Measurements from ENCODE around the gene CDC26.
"Not testable (repeated sequence)": the region's sequence is repeated elsewhere in the genome, so short reads cannot be mapped to it uniquely, and the experiment has no call there.

The CDC26 gene

DNA sequence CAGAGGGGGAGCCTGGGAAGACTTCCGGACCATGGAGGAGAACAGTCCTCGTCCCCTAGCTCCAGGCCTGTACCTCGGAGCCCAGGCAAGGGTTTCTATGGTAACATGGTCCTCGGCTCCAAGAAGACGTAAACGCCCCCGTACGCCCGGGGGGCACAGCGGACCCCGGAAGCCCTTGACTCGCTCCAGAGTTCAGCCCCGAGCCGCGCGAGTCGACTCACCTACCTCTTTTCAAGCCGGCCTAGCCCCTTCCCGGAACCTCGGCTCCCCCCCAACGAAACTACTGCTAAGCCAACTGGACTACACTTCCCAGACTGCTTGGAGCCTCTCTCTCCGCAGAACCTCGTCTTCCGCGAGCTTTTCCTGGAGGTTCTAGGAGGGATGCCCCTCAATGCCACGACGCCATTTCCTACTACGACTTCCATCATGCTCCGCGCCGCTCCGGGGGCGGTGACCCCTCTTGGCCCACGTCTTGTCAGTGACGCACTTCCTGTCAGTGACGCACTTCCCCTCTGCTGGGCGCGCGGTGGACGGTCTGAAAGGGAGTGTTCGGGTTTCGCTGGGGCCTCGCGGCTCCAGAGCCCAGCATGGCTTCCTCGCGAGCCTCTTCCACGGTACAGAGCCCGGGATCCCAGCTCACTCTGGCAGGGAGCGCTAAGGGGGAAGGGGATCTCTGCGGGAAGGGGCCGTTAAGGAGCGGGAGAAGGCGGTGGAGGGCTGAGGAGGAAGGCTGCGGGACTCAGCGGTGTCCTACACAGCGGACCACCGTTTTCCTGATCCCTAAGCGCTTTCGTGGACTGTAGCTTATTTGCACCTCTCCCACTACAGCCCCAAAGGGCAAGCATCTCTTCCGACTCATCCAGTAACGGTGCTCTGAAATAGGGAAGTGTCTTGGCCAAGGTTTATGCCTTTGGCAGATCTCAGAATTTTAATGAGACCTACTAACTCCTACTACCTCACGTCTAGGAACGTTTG, at the start of gene CDC26, which contains the start of gene PRPF4:
CDC26 (minus strand) TSS at position 416 of the 975 bp plus-strand sequence. CDS start 3,065 bp downstream, outside the sequence.
PRPF4 (plus strand) TSS at position 502 of the 975 bp plus-strand sequence; CDS start at position 588, 86 bp downstream.
- DNase-seq (ENCODE audit: low read depth) = peak; percentile 97

DNA sequence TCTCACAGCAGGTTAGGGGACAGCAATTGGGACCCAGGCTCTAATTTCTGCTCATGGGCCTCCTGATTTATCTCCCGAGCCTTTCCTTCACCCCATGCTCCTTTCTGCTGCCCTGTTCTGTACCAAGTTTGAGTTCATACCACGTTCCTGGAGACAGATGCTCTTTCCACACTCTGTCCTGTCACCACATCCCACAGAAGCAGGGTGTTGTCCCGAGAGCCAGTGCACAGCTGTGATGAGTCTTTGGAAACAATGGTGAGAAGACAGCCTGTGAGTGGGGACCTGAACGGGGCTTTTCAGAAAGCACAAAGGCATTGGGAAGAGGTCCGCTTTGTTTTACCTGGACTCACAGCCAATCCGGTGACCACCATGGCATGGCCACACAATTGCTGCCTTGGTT, 47.3 kb upstream of the CDC26 start:
- no peak for DNase-seq (ENCODE audit: low read depth)

DNA sequence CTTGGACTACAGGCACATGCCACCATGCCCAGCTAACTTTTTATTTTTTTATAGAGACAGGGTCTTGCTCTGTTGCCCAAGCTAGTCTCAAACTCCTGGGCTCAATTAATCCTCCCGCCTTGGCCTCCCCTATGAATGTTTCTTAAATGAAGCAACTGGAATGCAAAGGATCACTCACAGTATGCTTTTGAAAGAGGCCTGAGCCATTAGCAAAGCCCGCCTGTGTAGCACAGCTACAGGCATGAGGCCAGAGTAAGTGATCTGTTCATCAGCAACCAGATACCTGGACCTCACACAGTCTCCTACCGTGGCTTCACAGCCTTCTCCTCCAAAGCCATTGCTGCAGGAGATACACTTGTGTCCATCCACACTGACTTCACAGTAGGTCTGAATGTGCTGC, 44.7 kb upstream of the CDC26 start:
- no peak for DNase-seq (ENCODE audit: low read depth)

DNA sequence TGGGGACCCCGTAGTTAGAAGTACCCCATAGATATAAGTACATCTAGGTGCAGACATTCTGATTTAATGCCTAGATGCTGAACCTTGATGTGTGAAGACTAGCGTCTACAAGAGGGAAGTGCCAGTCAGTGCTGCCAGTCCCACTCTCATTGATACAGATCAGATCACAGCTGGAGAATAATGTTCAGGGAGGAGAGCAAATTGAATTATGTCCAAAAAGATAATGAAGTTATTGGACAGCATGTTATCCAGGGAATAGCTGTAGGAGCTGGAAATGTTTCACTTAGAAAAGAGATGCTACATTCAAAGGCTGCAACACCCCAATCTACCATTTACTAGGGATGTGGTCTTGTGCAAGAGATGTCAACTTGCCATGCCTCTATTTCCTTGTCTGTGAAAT, 43.7 kb upstream of the CDC26 start:
- no peak for DNase-seq (ENCODE audit: low read depth)

DNA sequence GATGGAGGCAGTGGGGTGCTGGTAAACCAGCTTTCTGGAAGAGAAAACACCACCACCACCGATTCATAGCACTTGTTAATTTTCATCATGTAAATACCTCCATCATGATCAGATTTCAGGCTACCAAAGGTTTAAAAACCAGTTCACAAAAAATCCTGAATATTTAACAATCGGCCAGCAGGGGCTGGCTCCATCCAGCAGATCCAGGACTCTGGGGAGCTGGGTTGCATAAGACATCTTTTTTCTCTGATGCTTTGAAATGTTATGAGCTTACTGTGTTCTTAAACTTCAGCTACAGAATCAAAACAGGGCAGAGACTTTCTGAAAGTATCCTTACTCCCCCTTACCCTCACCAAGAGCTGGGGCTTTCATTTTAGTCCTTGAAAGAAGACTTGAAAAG, 42.4 kb upstream of the CDC26 start:
- no peak for DNase-seq (ENCODE audit: low read depth)

DNA sequence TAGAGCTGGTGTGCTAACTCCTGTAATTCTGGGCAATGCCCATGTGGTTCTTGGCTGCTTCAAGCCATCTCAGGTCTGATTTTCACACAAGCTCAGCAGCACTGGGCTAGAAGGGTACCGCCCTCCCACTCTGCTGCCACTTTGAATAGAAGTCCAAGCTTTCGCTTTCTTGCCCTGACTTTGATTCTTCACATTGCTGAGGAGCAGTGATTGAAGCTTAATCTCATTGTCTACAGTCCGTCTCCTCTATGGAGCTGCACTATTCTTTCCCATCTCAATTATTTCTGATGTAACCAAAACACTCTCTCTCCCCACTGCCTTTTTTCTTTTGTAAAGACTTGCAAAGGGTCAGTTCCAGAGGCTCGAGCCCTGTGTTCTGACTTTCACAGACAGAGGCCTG, 40.7 kb upstream of the CDC26 start:
- no peak for DNase-seq (ENCODE audit: low read depth)

DNA sequence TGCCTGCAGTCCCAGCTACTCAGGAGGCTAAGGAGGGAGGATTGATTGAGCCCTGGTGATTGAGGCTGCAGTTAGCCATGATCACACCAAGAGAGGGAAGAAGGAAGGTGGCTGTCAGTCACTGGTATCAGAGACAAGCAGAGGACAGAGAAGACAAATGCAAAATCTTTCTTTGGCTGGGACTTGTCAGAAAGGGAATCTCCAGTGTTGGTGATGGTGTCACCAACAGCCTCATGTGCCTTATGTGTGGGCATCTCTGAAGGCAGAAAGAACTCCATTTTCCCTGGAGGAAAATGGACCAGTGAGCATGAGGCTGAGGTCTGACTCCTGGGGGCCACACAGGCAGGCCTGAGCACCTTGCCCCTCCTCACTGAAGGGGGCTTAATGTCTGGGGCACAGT, 39.9 kb upstream of the CDC26 start:
- no peak for DNase-seq (ENCODE audit: low read depth)

DNA sequence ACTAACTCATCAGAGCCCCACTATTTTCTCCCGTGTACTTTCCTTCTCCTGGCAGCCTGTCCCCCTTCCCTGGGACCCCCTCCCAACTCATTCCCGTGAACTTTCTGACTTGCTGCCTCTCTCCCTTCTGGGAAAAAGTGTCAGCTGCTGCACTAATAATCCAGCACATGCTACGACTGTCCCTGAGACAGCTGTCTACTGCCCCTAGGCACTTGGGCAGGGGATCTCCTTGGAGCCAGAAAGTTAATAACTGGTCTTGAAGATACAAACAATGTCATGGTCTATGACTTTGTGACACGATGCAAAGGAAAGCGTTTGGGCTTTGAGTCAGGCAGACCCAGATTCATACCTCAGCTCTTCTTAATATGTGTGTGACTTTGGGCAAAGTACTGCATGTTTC, 37.9 kb upstream of the CDC26 start:
- DNase-seq (ENCODE audit: low read depth) = no peak

DNA sequence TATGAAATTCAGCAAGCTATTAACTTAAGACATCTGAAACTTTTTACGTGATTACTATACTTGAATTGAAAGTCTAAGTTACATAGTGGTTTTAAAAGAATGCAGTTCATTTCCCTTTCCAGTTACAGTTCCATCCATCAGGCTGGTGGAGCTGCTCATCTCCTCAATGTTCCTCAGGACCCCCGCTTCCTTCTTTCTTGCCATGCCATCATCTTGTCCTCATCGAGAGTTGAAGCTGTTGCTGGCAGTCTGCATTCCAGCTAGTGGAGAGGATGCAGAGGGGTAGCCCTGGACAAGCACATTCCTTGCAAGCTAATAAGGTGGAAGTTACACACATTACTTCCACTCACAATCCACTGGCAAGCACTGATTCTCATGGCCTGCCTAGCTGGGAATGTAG, 36.6 kb upstream of the CDC26 start:
- no peak for DNase-seq (ENCODE audit: low read depth)

DNA sequence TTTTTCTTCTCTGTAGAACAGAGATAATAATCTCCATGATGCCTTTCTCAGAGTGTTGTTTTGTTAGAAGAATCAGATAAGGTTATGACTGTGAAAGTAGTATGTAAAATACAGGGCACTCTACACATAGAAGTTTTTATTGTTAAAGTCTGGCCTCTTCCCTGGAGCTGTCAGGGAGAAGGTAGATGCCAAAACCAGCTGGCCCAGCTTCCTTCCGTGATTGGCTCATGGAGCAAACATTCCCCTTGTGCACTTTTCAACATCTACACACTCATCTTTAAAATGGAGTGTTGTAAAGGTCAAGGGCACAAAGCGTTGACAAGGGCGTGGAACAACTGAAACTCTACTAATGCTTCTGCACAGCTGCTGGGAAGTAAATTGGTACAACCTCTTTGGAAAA, 35.2 kb upstream of the CDC26 start:
- no peak for DNase-seq (ENCODE audit: low read depth)

DNA sequence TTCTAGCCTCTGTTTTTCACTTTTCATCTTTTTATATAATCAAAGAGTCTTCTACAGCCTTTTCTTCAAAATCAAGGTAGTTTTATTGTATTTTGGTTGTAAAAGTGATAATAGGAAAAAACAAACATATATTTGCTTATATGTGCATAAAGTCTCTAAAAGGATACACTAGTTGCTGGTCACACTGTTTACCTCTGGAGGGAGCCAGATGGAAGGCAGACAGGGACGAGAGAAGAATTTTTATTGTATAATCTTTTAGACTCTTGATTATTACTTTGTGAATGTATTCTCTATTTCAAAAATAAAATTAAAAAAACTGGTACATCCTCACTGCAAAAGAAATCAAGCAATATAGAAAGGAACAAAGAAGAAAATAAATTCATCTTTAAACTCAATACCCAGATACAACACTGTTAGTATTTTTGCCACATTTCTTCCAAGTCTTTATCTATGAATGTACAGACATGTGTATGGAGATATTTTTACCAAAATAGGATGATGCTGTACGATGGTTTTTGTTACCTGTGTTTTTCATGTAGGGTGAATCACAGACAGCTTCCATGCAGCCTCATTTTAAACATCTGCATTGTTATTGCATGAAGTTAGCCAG, 33.9 kb upstream of the CDC26 start:
- no peak for DNase-seq (ENCODE audit: low read depth)

DNA sequence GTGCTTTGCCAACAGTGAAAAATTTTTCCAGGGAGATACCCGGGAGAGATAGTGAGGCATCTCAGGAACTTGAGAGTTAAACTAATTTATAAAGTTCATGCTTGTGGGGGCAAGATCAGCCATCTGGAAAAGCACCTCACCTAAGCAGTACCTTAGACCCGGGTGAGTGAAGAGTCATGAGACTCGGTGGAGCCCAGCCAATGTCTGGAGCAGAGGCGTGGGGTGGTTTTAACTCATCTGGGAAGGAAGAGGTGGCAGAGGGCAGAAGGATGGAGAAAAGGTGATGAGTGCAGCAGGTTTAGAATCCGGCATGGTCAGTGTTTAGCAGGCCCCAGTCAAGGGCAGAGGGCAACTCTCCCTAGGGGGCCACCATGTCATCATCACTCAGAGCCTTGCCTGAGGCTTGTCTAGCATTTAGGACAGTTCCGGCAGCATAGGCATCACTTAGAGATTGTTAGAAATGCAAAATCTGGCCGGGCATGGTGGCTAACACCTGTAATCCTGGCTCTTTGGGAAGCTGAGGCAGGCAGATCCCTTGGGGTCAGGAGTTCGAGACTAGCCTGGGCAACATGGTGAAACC, 32.1 kb upstream of the CDC26 start:
- DNase-seq (ENCODE audit: low read depth) = no peak

DNA sequence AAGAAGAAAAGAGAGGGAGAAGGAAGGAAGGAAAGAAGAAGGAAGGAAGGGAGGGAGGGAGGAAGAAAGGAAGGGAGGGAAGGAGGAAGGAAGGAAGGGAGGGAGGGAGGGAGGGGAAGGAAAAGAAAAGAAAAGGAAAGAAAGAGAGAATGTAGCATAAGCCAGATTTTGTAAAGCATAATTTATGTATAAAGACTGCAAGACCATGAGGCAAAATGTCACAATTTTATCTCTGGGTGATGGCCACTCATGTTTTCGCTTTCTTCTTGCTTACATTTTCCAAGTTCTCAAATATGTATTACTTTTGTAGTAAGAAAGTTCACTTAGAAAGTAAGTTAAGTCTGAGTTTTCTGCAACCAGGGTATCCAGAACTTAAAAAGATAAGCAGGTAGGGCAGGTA, 31.2 kb upstream of the CDC26 start:
- DNase-seq (ENCODE audit: low read depth) = no peak

DNA sequence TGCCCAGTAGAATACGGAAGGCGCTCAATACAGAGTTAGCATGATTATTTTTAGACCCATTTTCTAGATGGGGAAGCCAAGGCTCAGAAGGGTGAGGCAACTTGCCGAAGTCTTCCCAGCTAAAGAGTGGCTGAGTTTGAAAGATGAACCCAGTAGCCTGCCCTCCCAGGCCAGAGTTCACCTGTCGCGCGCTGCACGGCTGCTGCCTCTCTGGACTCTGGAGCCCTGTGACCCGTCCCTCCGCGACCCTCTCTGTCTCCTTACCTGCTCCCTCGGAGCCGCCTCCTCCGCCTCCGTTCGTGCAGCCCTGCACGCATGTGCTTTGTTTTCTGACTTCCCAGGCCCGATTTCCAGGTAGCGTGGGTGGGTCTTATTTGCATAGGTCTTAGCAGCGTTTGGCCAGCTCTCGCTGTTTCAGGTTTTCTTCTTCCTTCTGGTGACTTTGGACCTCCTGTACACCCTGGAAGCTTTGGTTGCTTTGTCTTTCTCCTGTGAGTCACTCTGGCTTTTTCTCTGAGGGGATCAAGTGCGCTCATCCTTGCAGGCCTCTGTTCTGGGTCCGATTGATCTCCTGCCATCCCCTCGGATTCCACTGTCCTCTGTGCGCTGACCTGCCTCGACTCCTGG, 27.5 kb upstream of the CDC26 start, which contains the start of gene RNF183:
RNF183 (minus strand) TSS at position 585 of the 627 bp plus-strand sequence. CDS start 5,192 bp downstream, outside the sequence.
- no peak for DNase-seq (ENCODE audit: low read depth)

DNA sequence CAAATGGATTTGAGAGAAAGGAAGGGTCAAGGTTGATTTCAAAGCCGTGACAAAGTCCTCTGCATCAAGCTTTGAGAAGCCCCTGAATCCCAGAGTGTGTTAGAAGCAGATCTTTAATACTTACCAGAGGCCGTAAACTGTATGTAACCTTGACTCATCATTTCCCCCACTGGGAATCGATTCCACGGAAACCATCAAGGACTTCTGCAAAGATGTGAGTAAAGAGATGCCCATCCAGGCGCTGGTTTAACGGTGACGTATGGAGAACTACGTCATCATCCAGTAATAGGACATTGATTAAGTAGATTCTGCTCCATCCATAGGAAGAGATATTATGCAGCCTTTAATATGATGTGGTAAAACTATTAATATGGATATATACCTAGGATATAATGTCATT, 26.2 kb upstream of the CDC26 start:
- no peak for DNase-seq (ENCODE audit: low read depth)

DNA sequence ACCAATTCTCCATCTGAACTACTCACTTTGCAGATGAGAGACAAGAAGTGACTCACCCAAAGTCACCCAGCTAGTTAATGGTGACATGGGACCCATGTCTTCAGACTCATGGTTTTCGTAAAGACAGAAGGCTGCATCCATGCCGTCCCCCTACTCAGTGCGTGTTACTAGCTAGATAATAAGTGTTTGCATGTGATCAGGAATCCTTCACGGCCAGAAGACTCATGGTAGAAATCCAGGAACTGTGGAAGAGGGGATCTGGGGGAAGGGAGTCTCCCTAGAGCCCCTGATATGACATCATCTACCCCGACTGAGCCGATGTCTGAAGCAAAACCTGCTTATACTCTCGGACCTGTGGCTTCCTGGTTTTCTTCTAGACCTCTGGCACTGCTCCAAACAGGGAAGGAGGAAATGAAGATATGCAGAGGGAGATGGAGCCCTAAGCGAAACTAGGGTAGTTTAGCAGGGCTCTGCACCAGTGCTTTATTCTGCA, 24.5 kb upstream of the CDC26 start:
- no peak for DNase-seq (ENCODE audit: low read depth)

DNA sequence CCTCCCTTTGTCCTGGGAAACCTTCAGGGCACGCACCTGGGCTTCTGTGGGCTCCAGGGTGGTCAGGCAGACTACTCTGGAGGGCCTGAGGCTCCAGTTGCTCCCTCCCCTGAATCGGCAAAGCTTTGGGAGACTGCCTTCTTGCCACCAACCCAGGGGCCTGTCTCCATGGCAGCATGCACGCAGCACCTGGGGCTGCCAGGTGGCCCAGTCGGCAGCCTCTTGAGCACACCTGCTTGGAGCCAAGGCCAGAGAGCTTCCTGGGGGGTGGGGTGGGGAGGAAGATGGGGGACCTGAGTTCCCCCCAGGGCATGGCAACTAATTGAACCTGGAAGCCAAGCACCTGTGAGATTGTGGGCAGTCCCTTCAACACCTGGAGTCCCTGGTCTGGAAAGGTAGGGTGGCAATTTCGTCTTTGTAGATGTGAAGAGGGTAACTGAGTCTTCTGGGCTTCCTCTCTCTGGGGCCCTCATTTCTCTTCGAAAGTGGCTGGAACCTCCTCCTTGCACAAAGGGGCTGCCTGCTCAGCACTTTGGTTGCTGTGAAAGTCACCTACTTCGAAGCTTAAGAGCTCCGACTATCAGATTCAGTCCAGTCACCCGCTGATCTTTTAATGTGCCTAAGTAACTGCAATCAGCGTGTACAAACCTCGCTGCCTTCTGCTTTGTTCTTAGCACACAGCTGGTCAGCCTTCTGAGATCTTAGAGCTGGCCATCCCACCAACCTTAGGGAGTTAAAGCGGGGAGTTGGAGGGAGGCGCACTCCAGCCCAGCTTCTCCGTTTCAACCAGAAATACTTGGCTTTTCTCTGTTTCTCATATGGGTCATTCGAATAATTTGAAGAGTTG, 23.8 kb upstream of the CDC26 start:
- no peak for DNase-seq (ENCODE audit: low read depth)

DNA sequence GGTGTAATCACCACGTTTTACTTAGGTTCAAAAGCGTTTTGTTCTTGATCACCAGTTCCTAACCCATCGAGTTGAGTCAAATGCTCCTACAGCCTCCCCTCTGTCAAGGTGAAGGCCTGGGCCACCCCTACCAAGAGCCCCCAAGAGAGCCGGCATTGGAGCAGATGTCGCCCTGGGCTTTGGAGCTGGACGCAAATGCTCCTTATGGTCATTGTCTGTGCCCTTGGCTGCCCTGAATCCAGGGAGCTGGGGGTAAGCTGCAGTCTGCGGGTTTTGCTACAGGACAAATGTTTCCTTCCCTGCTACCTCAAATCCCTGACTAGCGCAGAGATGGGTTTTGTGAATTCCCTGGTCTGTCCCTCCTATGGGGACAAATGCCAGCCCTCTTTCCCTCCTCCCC, 22.9 kb upstream of the CDC26 start:
- DNase-seq (ENCODE audit: low read depth) = no peak

DNA sequence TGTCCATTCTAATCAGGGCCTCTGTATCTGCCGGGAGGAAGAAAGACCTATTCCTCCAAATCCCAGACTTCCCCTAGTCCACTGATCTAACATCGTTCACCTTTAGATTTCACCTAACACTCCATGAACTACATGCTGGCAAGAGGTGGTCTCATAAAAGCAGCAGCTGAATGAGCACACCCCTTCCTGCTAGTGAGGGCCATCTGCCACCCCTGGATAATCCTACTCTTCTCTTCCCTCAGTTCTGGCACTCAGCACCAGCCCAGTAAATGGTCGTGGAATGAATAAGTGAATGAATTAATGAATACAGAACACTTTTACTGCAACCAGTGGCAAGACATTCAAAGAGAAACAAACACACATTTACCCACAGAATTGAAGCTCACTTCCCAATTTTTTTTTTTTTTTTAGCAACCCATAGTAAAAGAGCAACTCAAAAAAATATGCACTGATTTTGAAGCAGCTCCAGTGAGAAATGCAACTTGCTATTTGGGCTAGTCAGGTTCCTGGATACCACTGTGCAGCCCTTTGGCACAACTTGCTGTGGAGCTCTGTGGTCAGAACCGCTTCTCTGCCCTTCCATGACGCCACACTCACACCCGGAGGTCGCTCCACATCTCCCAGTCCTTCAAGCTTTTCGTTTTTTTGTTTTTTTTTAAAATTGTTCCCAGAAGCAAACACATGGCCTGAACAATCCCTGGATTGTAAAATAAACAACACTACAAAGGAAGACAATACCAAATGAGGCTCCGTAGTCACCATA, 21.6 kb upstream of the CDC26 start:
- DNase-seq (ENCODE audit: low read depth) = no peak

DNA sequence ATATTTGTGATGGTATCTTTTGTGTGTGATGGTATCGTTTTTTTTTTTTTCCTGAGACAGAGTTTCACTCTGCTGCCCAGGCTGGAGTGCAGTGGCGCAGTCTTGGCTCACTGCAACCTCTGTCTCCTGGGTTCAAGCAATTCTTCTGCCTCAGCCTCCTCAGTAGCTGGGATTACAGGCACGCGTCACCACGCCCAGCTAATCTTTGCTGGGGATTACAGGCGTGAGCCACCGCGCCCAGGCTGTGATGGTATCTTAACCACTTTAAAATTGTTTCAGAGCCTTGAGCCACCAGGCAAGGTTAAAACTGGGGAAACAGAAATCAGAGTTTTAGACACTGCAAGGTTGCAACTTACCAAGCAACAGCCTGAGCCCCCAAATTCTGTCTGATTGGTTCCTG, 20.9 kb upstream of the CDC26 start:
- DNase-seq (ENCODE audit: low read depth) = not testable (repeated sequence)
